ENCODE measurements around the gene CADPS2.
"Not testable (repeated sequence)": the region's sequence is repeated elsewhere in the genome, so short reads cannot be mapped to it uniquely, and the experiment has no call there.

The CADPS2 gene

GRCh38 chr7:122850528-122850927 lies 35.7 kb downstream of the CADPS2 start:
- in situ Hi-C loops (cut with MboI; ENCODE audit: low sequenced_read_pairs) = no loop called here

GRCh38 chr7:122849957-122850328 lies 36.3 kb downstream of the CADPS2 start:
- in situ Hi-C loops (cut with MboI; ENCODE audit: low sequenced_read_pairs) = no loop called here

- in situ Hi-C loops (cut with MboI; ENCODE audit: low sequenced_read_pairs) = no loop called here
Measured at GRCh38 chr7:122849322-122849956, 36.8 kb downstream of the CADPS2 start.

- in situ Hi-C loops (cut with MboI; ENCODE audit: low sequenced_read_pairs) = no loop called here
Measured at GRCh38 chr7:122847871-122848473, 38.3 kb downstream of the CADPS2 start.

- in situ Hi-C loops (cut with MboI; ENCODE audit: low sequenced_read_pairs) = no loop called here
Measured at GRCh38 chr7:122846591-122846990, 39.7 kb downstream of the CADPS2 start.

GRCh38 chr7:122845286-122845685 lies 41.0 kb downstream of the CADPS2 start:
- in situ Hi-C loops (cut with MboI; ENCODE audit: low sequenced_read_pairs) = no loop called here

GRCh38 chr7:122844191-122844988 lies 41.9 kb downstream of the CADPS2 start:
- in situ Hi-C loops (cut with MboI; ENCODE audit: low sequenced_read_pairs) = no loop called here

- in situ Hi-C loops (cut with MboI; ENCODE audit: low sequenced_read_pairs) = no loop called here
Measured at GRCh38 chr7:122842971-122843370, 43.3 kb downstream of the CADPS2 start.

GRCh38 chr7:122836286-122836685 lies 50.0 kb downstream of the CADPS2 start:
- in situ Hi-C loops (cut with MboI; ENCODE audit: low sequenced_read_pairs) = not testable (repeated sequence)

- in situ Hi-C loops (cut with MboI; ENCODE audit: low sequenced_read_pairs) = not testable (repeated sequence)
Measured at GRCh38 chr7:122834571-122834942, 51.7 kb downstream of the CADPS2 start.

GRCh38 chr7:122833888-122834570 lies 52.2 kb downstream of the CADPS2 start:
- in situ Hi-C loops (cut with MboI; ENCODE audit: low sequenced_read_pairs) = no loop called here

GRCh38 chr7:122831436-122831835 lies 54.8 kb downstream of the CADPS2 start:
- in situ Hi-C loops (cut with MboI; ENCODE audit: low sequenced_read_pairs) = no loop called here

- in situ Hi-C loops (cut with MboI; ENCODE audit: low sequenced_read_pairs) = no loop called here
Measured at GRCh38 chr7:122829962-122830361, 56.3 kb downstream of the CADPS2 start.

GRCh38 chr7:122827763-122828162 lies 58.5 kb downstream of the CADPS2 start:
- in situ Hi-C loops (cut with MboI; ENCODE audit: low sequenced_read_pairs) = no loop called here

GRCh38 chr7:122813845-122814244 lies 72.4 kb downstream of the CADPS2 start:
- in situ Hi-C loops (cut with MboI; ENCODE audit: low sequenced_read_pairs) = no loop called here

- in situ Hi-C loops (cut with MboI; ENCODE audit: low sequenced_read_pairs) = no loop called here
Measured at GRCh38 chr7:122803851-122804250, 82.4 kb downstream of the CADPS2 start.

GRCh38 chr7:122803323-122803722 lies 82.9 kb downstream of the CADPS2 start:
- in situ Hi-C loops (cut with MboI; ENCODE audit: low sequenced_read_pairs) = no loop called here

GRCh38 chr7:122802301-122802751 lies 83.9 kb downstream of the CADPS2 start:
- in situ Hi-C loops (cut with MboI; ENCODE audit: low sequenced_read_pairs) = no loop called here

GRCh38 chr7:122791959-122792545 lies 94.2 kb downstream of the CADPS2 start:
- in situ Hi-C loops (cut with MboI; ENCODE audit: low sequenced_read_pairs) = no loop called here

GRCh38 chr7:122790591-122790990 lies 95.7 kb downstream of the CADPS2 start:
- in situ Hi-C loops (cut with MboI; ENCODE audit: low sequenced_read_pairs) = no loop called here

- in situ Hi-C loops (cut with MboI; ENCODE audit: low sequenced_read_pairs) = no loop called here
Measured at GRCh38 chr7:122790132-122790531, 96.1 kb downstream of the CADPS2 start.

Measured in HL-60/S4 (cell line).